ENCODE data around the gene ELOVL3.
"Not testable (repeated sequence)": the region's sequence is repeated elsewhere in the genome, so short reads cannot be mapped to it uniquely, and the experiment has no call there.

ELOVL3 gene

GRCh38 chr10:102225646-102226541 lies at the start of gene ELOVL3:
ELOVL3 (plus strand) TSS chr10:102226299; CDS start chr10:102226549, 250 bp downstream.
- peak; percentile 75 for DNase-seq (ENCODE audit: low read depth)

GRCh38 chr10:102184606-102185005 lies 41.5 kb upstream of the ELOVL3 start:
- DNase-seq (ENCODE audit: low read depth): no peak

DNA sequence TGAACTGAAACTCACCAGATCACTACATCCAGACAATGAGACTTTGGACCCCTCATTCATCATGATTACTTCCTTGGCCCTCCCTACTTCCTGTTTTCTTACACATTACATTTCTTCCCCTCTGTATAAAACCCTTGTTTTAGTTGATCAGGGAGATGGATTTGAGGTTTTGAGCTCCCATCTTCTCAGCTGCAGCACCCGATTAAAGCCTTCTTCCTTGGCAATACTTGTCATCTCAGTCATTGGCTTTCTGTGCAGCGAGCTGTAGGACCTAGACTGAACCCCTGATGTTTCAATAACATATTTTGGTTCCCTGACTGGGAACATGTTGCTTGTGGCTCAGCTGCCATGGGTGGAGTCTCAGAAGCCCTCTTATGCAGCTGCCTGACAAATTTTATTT lies 40.8 kb upstream of the ELOVL3 start:
- DNase-seq (ENCODE audit: low read depth): no peak

GRCh38 chr10:102185811-102186527 lies 40.1 kb upstream of the ELOVL3 start:
- no peak for DNase-seq (ENCODE audit: low read depth)

DNA sequence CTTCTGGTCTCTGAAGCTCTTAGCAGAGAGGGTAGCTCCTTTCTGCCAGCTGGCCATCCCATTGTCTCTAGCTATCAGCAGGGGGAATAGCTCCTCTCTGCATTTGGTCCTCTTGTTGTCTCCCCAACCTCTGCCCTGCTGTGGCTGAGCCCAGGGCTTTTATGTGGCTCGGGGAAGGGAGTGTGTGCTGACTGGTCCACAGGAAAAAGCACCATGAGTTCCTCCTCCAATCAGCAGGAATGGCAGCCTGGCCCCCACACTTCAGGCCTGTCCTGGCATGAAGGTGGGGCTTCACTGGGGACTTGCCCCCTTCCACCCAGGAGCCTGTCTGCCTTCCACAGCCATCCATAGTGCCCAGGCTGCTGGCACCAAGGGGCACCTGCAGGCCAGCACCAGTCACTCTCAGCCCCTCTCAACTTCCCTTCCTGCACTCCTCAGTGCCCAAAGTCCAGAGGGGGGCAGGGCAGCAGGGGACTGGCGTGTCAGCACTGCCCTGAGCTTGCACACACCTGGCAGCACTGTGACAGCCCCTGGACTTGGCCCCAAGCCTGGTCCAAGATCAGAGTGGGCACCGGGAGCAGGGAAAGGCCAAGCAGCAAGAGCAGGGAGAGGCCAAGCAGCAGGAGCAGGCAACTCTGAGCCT lies 37.7 kb upstream of the ELOVL3 start:
- no peak for DNase-seq (ENCODE audit: low read depth)

DNA sequence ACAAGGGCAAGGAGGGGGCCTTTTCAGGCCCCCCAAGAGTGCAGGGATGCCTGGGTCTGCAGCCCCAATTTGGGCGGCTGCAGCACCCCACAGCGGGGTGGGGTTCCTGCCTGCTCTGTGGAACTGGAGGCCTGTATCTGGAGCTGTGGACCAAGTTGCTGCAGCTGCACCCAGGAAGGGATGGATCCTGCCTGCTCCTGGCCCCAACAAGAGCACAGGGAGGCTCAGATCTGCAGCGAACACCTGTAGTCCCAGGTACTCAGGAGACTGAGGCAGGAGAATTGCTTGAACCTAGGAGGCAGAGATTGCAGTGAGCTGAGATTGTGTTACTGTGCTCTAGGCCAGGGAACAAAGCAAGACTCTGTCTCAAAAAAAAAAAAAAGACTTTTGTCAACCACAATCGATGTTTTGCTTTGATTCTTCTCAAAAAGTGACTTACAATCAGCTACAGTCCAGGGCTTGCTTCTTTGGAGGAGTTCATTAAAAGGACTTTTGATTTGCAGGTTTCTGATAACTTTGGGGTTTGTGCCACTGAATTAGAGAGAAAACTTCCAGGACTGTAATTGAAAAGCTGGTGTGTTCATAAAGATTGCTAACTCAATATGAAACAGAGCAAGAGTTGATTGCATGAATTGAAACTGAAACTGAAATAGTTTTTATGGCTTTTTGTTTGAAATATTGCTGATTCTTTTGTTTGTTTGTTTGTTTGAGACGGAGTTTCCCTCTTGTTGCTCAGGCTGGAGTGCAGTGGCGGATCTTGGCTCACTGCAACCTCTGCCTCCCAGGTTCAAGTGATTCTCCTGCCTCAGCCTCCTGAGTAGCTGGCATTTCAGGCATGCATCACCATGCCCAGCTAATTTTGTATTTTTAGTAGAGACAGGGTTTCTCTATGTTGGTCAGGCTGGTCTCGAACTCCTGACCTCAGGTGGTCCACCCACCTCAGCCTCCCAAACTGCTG lies 36.9 kb upstream of the ELOVL3 start:
- not testable (repeated sequence) for DNase-seq (ENCODE audit: low read depth)

DNA sequence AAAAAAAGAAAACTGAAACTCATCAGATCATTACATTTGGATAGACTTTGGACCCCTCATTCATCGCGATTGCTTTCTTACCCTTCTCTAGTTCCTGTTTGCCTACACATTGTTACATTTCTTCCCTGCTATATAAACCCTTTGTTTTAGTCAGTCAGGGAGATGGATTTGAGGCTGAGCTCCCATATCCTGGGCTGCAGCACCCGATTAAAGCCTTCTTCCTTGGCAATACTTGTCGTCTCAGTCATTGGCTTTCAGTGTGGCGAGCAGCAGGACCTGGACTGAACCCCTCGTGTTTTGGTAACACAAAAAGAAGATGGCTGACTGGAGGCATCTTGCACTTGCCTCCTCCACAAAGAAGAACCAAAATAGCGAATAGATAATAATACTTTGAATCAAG lies 34.1 kb upstream of the ELOVL3 start:
- DNase-seq (ENCODE audit: low read depth): no peak

DNA sequence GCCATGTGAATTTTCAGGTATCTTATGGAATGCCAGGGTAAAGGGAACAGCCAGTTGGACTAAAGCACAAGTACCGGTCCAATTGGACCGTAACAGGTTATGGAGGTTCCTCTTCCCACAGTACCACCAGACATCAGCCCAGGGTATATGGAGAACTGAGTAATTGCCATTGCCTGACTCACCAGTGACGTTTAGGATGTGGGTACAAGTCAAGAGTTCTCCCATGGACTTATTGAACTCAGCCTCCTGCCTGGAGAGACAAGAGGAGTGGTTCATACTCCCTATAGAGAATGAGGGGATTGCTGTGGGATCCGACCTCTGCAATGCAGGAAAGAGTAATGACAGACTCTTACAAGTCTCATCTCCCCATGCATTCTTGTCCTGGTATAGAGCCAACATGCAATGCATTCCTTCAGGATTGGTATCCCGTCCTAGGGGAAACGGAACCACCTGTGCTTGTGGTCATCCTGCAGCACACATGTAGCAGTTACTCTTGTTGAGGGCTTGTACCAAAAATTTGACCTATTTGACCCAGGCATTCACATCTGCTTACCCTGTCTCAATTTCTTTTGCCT lies 30.7 kb upstream of the ELOVL3 start:
- DNase-seq (ENCODE audit: low read depth): no peak

GRCh38 chr10:102196893-102197292 lies 29.2 kb upstream of the ELOVL3 start:
- no peak for DNase-seq (ENCODE audit: low read depth)

- no peak for DNase-seq (ENCODE audit: low read depth)
Measured at GRCh38 chr10:102198027-102198426, 28.1 kb upstream of the ELOVL3 start.

- DNase-seq (ENCODE audit: low read depth): no peak
Measured at GRCh38 chr10:102200751-102201640, 25.1 kb upstream of the ELOVL3 start.

DNA sequence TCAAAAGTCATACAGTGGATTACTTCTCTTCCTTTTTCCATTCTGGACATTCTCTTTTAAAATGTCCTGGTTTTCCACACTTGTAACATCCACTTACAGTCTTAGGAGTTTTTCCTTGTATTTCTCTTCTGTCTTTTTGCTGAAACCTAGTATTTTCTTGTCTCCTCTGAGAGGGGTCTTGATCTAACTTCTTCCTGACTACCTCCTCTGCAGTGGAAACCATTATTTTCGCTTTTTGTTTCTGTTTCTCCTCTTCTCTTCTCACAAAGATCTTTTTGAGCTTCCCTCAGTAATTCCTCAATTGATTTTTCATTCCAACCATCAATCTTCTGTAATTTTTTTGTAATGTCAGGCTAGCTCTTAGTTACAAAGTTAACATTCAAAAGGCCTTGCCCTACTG lies 23.7 kb upstream of the ELOVL3 start:
- DNase-seq (ENCODE audit: low read depth): no peak

GRCh38 chr10:102208311-102209035 lies 17.6 kb upstream of the ELOVL3 start:
- no peak for DNase-seq (ENCODE audit: low read depth)

DNA sequence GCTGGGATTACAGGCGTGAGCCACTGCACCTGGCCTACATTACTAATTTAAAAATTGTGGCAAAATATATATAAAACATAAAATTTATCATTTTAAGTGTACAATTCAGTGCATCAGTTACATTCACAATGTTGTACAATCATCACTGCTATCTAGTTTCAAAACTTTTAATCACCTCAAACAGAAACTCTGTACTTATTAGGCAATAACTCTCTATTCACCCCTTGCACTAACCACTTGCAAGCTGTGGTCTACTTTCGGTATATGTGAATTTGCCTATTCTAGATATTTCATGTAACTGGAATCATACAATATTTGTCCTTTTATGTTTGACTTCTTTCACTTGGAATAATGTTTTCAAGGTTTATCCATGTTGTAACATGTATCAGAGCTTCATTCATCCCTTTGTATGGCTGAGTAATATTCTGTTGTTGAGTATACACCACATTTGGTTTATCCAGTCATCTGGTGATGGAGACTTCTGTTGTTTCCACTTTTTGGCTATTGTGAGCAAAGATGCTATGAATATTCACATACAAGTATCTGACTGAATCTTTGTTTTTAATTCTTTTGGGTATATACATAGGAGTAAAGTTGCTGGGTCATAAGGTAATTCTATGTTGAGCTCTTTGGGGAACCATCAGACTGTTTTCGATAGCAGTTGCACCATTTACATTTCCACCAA lies 14.3 kb upstream of the ELOVL3 start:
- no peak for DNase-seq (ENCODE audit: low read depth)

- not testable (repeated sequence) for DNase-seq (ENCODE audit: low read depth)
Measured at GRCh38 chr10:102213599-102213998, 12.5 kb upstream of the ELOVL3 start.

- DNase-seq (ENCODE audit: low read depth): no peak
Measured at GRCh38 chr10:102219370-102219769, 6.7 kb upstream of the ELOVL3 start.

- no peak for DNase-seq (ENCODE audit: low read depth)
Measured at GRCh38 chr10:102220612-102221011, 5.5 kb upstream of the ELOVL3 start.

DNA sequence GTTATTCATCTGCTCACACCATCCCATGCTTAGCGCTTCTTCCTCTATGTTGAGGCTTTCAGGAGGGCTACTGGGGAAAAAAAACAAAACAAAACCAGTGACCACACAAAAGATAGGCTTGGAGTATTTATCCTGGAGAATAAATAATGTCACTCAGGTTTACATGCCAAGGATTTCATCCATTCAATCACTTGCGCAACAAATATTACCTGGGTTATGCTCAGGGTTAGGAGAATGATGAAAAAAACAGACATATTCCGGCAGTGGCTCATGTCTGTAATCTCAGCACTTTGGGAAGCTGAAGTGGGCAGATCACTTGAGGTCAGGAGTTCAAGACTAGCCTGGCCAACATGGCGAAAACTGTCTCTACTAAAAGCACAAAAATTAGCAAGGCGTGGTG lies 3.3 kb upstream of the ELOVL3 start:
- DNase-seq (ENCODE audit: low read depth): no peak

- DNase-seq (ENCODE audit: low read depth): no peak
Measured at GRCh38 chr10:102226542-102226870, 407 bp downstream of the ELOVL3 start.
